Measurements from ENCODE around the gene BICRAL.

BICRAL gene

GRCh38 chr6:42818878-42819277, 37.0 kb downstream of the BICRAL start:
- CTCF ChIA-PET, result interaction anchor here (0.6 kb wide), 1 partner anchor 22 kb away, joined by 3 read pairs; no protein-coding TSS in a partner anchor
- DNase-seq (ENCODE audit: extremely low spot score), result no peak
- no peak for TF ChIP-seq LEF1 (IDR thresholded peaks at IDR 0.05; ENCODE audit: borderline replicate concordance)
- no peak for TF ChIP-seq FOXK2 (IDR thresholded peaks at IDR 0.05)
- no peak for TF ChIP-seq FOXA1 (IDR thresholded peaks at IDR 0.05)
- TF ChIP-seq ELF4 (IDR thresholded peaks at IDR 0.05), result no peak
- no peak for TF ChIP-seq SUZ12 (IDR thresholded peaks at IDR 0.05)
- no peak for TF ChIP-seq L3MBTL2 (conservative IDR thresholded peaks at IDR 0.05)
- no peak for TF ChIP-seq CTBP1 (IDR thresholded peaks at IDR 0.05; ENCODE audit: borderline replicate concordance)
- no peak for TF ChIP-seq NFRKB (IDR thresholded peaks at IDR 0.05)
- TF ChIP-seq HDGF (IDR thresholded peaks at IDR 0.05; ENCODE audit: borderline replicate concordance), result no peak
- TF ChIP-seq SP1 (IDR thresholded peaks at IDR 0.05), result no peak
- no peak for TF ChIP-seq BHLHE40 (IDR thresholded peaks at IDR 0.05; ENCODE audit: borderline replicate concordance)
- TF ChIP-seq ZNF384 (IDR thresholded peaks at IDR 0.05), result no peak
- no peak for TF ChIP-seq TARDBP (IDR thresholded peaks at IDR 0.05)
- TF ChIP-seq, protein P1, sequence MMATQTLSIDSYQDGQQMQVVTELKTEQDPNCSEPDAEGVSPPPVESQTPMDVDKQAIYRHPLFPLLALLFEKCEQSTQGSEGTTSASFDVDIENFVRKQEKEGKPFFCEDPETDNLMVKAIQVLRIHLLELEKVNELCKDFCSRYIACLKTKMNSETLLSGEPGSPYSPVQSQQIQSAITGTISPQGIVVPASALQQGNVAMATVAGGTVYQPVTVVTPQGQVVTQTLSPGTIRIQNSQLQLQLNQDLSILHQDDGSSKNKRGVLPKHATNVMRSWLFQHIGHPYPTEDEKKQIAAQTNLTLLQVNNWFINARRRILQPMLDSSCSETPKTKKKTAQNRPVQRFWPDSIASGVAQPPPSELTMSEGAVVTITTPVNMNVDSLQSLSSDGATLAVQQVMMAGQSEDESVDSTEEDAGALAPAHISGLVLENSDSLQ (IDR thresholded peaks at IDR 0.05), result no peak
- no peak for TF ChIP-seq FOXM1 (IDR thresholded peaks at IDR 0.05; ENCODE audit: borderline replicate concordance)
- no peak for TF ChIP-seq ARNT (IDR thresholded peaks at IDR 0.05)
- POLR2A ChIA-PET, result interaction anchor here (1.2 kb wide), 1 partner anchor 61 kb away, joined by 3 read pairs; the partner anchor contains the start of gene RPL7L1

DNA sequence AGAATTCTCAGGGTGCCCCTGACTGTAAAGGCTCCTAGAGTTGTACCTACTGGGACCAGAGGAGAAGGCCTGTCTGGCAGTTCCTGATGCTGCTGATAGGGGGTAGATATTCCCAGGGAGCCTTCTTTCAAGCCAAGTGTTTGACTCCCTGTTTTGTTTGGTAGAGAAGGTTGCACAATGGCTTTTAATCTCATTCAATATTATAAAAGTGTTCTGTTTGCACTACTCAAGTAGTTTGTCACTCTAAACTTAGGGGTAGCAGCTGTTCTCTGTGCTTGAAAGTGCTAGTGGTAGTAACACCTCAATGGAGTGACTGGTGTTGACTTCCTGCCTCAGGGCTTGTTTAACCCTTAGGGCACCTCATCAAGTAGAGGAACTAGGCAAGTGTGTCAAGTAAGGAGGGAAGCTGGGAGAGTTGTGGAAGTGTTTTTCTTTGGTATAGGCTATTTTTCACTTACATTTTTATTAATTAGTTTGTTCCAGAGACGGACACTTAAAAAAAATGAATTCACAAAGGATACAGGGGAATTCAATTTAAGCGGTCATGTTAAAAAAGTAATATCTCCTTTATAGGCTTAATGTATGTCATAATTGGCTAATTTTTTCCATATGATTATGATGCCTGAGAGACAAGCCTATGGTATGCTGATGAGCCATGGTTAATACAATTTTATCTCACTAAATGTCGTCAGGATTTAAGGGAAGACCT, 38.1 kb downstream of the BICRAL start:
- no peak for TF ChIP-seq FOXM1 (IDR thresholded peaks at IDR 0.05; ENCODE audit: borderline replicate concordance)
- TF ChIP-seq LEF1 (IDR thresholded peaks at IDR 0.05; ENCODE audit: borderline replicate concordance), result no peak
- TF ChIP-seq ZNF384 (IDR thresholded peaks at IDR 0.05), result no peak
- no peak for TF ChIP-seq FOXA1 (IDR thresholded peaks at IDR 0.05)
- TF ChIP-seq ARNT (IDR thresholded peaks at IDR 0.05), result no peak
- TF ChIP-seq SUZ12 (IDR thresholded peaks at IDR 0.05), result no peak
- TF ChIP-seq HDGF (IDR thresholded peaks at IDR 0.05; ENCODE audit: borderline replicate concordance), result no peak
- no peak for TF ChIP-seq L3MBTL2 (conservative IDR thresholded peaks at IDR 0.05)

DNA sequence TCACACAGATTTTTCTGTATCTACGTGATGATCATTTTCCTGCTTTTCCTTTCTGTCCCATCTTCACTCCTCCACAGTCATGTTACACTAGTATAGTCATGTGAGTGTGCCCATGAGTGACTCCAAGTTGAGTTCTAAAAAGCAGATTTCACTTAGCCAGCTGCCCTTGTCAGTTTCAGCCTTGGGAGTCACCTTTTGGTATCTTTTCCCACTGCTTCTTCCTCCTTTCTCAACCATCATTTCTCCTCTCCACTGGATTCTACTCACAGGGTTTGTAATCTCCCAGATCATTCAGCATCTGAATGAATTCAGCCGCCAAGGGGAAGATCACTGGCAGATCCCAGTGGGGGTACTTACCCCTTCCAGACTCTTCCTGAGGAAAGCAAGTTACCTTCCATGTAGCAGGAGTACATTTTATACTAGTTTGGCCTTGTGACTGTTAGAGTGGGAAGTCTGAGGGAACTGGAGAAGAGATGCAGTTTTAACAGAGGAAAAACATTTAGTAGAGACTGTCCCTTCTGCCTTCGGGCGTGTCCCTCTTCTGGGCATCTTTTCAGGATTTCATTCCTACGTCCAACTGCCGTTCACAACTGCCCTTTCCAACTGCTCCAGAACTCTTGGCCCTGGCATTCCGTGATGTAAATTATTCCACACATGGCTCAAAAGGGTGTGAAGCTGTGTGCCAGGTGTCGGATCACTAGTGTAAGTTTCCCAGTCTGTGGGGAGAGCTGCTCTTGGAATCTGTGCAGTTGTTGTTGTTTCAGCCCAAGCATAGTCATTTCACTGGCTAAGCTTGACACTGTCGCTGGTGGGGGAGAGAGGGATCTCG, 38.9 kb downstream of the BICRAL start:
- no peak for DNase-seq (ENCODE audit: extremely low spot score)
- no peak for TF ChIP-seq SUZ12 (IDR thresholded peaks at IDR 0.05)
- no peak for TF ChIP-seq ELF4 (IDR thresholded peaks at IDR 0.05)
- TF ChIP-seq, protein P1 (IDR thresholded peaks at IDR 0.05), result no peak
- no peak for TF ChIP-seq ARNT (IDR thresholded peaks at IDR 0.05)
- TF ChIP-seq FOXA1 (IDR thresholded peaks at IDR 0.05), result no peak
- no peak for TF ChIP-seq HDGF (IDR thresholded peaks at IDR 0.05; ENCODE audit: borderline replicate concordance)
- no peak for TF ChIP-seq FOXM1 (IDR thresholded peaks at IDR 0.05; ENCODE audit: borderline replicate concordance)
- TF ChIP-seq ZNF384 (IDR thresholded peaks at IDR 0.05), result no peak
- no peak for TF ChIP-seq FOXK2 (IDR thresholded peaks at IDR 0.05)
- TF ChIP-seq NFRKB (IDR thresholded peaks at IDR 0.05), result no peak
- CTCF ChIA-PET, result no interaction called here
- POLR2A ChIA-PET, result interaction anchor here (1.0 kb wide), 1 partner anchor 10 kb away, joined by 3 read pairs; no protein-coding TSS in a partner anchor

More for the DNA sequence above, 38.1 kb downstream of the BICRAL start:
- ChIA-PET CTCF (no interaction called here), POLR2A (no interaction called here)
- peak; percentile 48 for DNase-seq (ENCODE audit: extremely low spot score)

- CTCF ChIA-PET, result no interaction called here
- POLR2A ChIA-PET, result interaction anchor here (1.0 kb wide), 1 partner anchor 10 kb away, joined by 3 read pairs; no protein-coding TSS in a partner anchor
These were observed 39.5 kb downstream of the BICRAL start for GRCh38 chr6:42821341-42821668.

GRCh38 chr6:42821846-42822245, 40.0 kb downstream of the BICRAL start:
- CTCF ChIA-PET, result no interaction called here
- DNase-seq (ENCODE audit: extremely low spot score), result no peak
- POLR2A ChIA-PET, result interaction anchor here (1.0 kb wide), 1 partner anchor 9 kb away, joined by 3 read pairs; no protein-coding TSS in a partner anchor
- TF ChIP-seq TARDBP (IDR thresholded peaks at IDR 0.05) (no peak), HDGF (IDR thresholded peaks at IDR 0.05; ENCODE audit: borderline replicate concordance) (no peak), ZNF384 (IDR thresholded peaks at IDR 0.05) (no peak), ARNT (IDR thresholded peaks at IDR 0.05) (no peak), ELF4 (IDR thresholded peaks at IDR 0.05) (no peak), FOXA1 (IDR thresholded peaks at IDR 0.05) (no peak)

More at GRCh38 chr6:42821341-42821668, 39.5 kb downstream of the BICRAL start:
- TF ChIP-seq SP1 (IDR thresholded peaks at IDR 0.05), result no peak
- no peak for TF ChIP-seq TARDBP (IDR thresholded peaks at IDR 0.05)
- no peak for TF ChIP-seq CTBP1 (IDR thresholded peaks at IDR 0.05; ENCODE audit: borderline replicate concordance)
- TF ChIP-seq, protein P1 (IDR thresholded peaks at IDR 0.05), result no peak
- no peak for TF ChIP-seq FOXM1 (IDR thresholded peaks at IDR 0.05; ENCODE audit: borderline replicate concordance)
- no peak for TF ChIP-seq FOXK2 (IDR thresholded peaks at IDR 0.05)
- TF ChIP-seq ARNT (IDR thresholded peaks at IDR 0.05), result no peak
- TF ChIP-seq BHLHE40 (IDR thresholded peaks at IDR 0.05; ENCODE audit: borderline replicate concordance), result no peak
- TF ChIP-seq LEF1 (IDR thresholded peaks at IDR 0.05; ENCODE audit: borderline replicate concordance), result no peak
- TF ChIP-seq NFRKB (IDR thresholded peaks at IDR 0.05), result no peak
- DNase-seq (ENCODE audit: extremely low spot score), result no peak
